Thyroid gland (tissue), 4 donors: ENCODE measurements around the gene IL34.
A peak's percentile ranks its signal among the peaks of the same experiment; 100 is the strongest.

Experiments
- POLR2A ChIP-seq, 2 donors: fragments of 450-650 bp; IDR thresholded peaks; one replicate each; pipeline ENCODE4 v1.6.1; 2017; ENCODE audit warnings: antibody characterized with exemption in 2 of 2, mild to moderate bottlenecking in 2 of 2, moderate library complexity in 1 of 2
- TF ChIP-seq, protein P1 (sequence below), 6 experiments: fragments of 200-600 bp in 3 of 6; fragments of 450-650 bp in 3 of 6; sonication (generic) in 3 of 6; IDR thresholded peaks; one replicate each; pipeline ENCODE4 v1.5.1; 2016 to 2019; ENCODE audit warnings: antibody characterized with exemption in 6 of 6, mild to moderate bottlenecking in 2 of 6, inconsistent platforms in 1 of 6, moderate library complexity in 1 of 6

DNA sequence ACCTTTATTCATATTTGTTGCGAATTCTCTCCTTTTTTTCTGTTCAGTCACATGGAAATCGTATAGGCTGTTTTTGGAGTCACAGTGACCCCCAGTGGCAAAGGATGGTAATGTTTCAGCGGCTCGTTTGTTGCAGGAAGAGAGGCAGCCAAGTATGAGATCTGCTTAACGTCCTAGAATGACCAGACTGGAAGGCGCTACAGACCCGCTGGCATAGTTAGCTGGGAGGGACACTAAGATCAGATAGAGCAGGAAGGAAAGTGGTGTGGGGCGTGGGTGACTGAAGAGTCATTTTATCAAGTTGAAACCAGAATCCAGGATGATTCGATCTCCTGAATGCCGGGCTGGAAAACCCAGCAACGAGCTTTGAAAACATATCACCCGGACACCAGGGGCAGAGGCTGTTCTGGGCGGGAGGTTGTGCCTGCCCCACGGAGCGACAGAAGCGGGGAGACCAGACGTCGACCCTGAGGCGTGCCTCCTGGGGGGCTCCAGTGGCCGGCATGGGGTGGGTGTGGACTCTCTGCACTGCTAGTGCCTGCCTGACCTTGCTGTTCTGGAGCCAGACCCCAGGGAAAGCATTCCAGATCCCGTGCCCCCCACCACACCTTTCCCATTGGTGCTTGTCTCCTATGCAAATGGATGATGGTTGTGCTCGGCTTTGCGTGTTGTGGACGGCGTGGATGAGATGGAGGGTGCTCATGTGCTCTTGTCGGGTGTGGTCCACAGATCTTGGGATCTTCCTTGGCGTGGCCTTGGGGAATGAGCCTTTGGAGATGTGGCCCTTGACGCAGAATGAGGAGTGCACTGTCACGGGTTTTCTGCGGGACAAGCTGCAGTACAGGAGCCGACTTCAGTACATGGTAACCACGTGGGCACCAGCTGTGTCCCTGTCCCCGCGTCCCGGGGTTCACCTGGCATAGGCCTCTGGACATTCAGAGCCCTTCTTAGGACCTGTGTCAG lies 7.7 kb downstream of the IL34 start:
- TF ChIP-seq, protein P1, sequence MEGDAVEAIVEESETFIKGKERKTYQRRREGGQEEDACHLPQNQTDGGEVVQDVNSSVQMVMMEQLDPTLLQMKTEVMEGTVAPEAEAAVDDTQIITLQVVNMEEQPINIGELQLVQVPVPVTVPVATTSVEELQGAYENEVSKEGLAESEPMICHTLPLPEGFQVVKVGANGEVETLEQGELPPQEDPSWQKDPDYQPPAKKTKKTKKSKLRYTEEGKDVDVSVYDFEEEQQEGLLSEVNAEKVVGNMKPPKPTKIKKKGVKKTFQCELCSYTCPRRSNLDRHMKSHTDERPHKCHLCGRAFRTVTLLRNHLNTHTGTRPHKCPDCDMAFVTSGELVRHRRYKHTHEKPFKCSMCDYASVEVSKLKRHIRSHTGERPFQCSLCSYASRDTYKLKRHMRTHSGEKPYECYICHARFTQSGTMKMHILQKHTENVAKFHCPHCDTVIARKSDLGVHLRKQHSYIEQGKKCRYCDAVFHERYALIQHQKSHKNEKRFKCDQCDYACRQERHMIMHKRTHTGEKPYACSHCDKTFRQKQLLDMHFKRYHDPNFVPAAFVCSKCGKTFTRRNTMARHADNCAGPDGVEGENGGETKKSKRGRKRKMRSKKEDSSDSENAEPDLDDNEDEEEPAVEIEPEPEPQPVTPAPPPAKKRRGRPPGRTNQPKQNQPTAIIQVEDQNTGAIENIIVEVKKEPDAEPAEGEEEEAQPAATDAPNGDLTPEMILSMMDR (IDR thresholded peaks at IDR 0.05): peak; percentile 67 to 99 (median 92)
- no peak for TF ChIP-seq POLR2A (IDR thresholded peaks at IDR 0.05)
